NCI-H1694 treated with DMSO at 0.1 percent for 48 hours (cell line): ENCODE results near the gene TEAD4.
A peak's percentile ranks its signal among the peaks of the same experiment; 100 is the strongest.

Experiments
- DNase-seq: peaks from one replicate; lab custom pipeline; 2025; lab: John Stamatoyannopoulos, UW

TEAD4 gene

DNA sequence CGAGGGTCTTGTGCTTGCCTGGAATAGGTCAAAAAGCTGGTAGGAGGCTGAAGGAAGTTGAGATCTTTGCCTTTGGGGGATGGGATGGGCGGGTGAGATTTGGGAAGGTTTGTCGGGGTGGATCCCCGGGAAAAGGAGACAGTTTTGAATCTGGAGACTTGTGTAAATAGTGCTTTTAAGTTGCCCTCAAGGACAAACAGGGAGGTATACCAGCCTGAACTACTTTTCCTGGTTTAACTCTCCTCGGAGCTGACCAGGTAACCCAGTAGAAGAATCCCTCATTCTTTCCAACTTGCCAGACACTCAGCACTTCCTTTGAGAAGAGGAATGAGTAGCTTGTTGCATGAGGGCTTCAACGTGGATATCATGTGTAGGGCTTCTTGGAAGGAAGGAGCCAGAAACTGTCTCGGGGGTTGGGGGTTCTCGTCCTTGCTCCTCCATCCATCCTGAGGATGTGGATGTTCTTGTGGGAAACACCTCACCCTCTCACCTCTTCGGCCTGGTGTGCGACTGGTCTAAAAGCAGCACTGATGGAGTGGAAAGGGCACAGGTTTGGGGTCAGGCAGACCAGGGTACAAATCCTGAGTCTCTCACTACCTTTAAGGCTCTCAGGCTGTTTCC lies 1.9 kb downstream of the TEAD4 start:
- DNase-seq, result no peak

DNA sequence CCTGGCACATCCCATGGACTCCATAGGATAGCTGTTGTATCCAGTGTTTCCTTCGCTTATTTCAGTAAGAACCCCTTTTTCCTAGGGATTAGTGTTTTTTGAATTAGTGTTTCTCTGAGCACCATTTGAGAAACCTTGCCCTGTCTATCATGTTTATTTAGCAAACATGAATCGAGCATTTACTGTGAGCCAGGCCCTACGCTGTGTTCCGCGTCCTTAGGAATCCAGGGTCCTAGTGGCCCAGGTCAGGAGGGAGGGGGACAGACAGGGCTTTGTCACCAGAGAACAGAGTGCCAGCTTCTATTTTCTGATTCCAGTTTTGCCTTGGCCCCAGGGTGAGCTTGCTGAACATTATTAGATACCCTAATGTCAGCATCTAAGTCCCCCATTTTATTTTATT lies 2.5 kb downstream of the TEAD4 start:
- DNase-seq, result no peak

DNA sequence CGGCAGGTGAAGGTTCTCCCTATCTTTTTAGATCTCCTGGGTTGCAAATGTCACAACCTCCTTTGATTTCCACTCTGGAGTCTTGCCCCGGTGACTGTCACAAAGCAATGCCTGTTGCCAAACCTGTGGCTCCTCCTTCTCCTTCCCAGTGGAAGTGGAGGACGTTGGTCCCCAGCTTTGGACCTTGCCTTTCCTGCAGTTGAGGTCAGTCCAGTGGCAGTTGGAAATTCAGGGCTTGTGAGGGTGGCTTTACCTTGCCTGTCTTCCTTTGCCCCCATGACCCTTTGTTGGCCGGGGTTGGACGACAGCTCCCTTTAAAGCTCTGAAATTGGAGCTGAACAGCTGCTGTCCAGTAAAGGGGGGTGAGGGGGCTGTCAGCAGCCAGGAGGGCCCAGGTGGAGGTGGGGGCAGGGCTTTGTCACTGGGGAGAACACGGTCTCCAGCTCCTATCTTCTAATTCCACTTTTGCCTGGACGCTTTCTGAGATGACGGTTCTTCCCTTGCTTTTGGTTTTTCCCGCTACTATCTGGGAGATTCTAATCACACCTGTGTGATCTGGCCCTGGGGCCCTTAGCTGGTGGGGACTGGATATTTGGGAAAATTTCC lies 4.1 kb downstream of the TEAD4 start:
- no peak for DNase-seq

DNA sequence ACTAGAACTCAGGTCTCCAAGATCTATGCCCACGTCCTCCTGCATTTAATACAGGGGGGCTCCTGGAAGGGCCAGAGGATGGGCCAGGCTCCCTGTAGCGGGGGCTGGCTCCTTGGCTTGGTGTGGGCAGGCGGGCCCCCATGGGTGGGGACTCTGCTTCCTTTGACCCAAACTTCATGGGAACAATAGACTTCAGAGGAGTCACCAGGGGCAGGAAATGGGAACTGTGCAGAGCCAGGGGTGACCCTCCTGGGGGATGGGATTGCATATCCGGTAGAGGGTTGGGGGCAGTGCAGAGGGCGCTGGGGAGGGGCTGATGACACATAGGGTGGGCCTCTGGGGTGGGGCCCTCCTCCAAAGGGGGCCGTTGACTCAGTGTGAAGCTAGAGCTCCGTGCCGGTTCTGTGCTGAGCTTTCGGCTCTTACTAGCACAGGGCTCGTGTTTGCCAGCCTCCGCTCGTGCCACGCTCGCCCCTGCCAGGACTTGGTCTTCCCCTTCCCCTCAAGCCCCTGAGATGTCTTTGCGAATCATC lies 4.6 kb downstream of the TEAD4 start:
- DNase-seq, result no peak

DNA sequence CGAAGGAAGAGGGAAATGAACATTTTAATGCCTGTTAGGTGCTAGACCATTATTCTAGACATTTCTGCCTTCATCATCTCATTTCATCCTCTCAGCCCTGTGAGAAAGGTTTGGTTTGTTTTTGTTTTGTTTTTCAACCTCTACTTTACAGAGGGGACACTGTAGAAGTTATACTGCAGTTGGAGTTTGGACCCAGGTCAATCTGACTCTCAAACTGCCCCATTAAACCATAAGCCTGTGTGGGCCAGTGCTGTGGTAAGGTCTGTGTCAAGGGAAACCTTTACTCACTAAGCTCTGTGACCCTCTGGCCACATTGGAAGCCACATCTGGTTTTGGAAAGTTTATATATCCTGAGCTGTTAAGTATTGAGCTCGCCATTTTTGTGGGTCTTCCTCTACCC lies 8.5 kb downstream of the TEAD4 start:
- DNase-seq, result no peak

DNA sequence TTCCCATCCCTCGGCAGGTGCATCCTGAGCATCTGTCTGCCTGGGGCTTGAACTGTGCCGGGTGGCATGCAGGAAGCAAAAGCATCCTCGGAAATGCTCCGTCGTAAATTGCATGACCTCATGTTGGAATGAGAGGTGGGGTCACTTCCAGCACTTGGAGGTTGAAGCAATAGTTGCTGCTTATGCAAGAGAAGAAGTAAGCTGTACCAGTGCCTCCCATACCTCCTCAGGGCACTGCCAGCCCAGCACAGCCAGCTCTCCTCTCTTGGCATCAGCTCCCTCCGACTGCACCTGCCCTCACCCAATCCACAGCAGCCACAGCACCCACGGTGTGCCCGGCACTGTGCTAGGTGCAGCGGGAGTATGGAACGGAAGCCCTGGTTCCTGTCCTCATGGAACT lies 11.5 kb downstream of the TEAD4 start:
- no peak for DNase-seq

DNA sequence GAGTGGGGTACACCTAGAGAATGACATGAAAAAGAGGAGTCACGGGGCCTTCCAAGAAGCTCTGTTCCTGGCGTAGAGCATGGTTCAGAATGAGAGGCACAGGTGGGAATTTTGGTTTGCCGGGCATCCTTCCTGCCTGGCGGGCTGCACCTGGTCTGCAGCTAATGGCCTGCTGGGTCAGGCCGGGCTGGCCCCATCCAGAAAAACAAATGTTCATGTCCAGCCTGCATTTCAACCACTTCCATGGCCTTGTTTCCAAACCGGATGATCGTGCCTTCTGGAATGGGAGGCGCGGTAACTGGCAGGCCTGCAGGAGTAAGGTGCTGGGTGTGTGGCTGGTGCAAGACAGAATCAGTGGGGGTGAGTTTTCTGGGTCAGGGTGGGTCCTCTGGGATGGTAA lies 14.4 kb downstream of the TEAD4 start:
- DNase-seq, result no peak

DNA sequence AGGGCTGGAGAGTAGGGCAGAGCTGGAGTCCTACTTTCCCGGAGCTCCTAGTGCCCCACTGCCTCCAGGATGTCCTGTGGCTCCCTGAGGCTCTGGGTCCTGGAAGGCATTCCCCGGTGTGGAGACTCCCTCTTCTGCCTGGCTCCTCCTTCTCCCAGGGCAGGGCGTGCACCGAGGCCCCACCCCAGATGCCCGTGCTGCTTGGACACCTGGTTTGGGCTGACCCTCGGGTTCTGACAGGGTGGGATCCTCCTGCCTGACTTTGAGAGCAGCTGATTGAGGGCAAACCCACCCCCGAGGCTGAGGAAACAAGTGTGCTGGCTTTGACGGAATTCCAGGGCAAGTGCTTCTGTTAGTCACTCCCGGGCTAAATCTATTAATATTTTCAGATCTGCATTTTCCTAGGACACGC lies 15.4 kb downstream of the TEAD4 start:
- DNase-seq, result no peak

DNA sequence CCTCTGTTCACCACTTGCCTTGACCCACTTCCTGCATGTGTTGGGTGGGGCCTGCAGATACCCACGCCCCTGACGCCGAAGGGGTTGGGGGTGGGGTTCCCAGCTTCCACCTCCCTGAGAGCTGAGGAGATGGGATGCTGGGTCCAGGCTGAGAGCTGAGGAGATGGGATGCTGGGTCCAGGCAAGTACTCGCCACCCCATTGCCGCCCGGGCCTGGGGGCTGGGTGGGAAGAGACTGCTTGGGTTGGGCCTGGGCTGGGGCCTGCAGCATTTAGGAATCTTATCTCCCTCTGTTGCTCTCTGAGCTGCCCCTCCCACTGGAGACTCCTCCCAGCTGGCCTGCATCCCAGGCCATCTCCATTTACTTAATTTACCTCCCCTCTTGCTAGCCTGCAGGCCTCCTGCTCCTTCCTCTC lies 17.4 kb downstream of the TEAD4 start:
- no peak for DNase-seq

DNA sequence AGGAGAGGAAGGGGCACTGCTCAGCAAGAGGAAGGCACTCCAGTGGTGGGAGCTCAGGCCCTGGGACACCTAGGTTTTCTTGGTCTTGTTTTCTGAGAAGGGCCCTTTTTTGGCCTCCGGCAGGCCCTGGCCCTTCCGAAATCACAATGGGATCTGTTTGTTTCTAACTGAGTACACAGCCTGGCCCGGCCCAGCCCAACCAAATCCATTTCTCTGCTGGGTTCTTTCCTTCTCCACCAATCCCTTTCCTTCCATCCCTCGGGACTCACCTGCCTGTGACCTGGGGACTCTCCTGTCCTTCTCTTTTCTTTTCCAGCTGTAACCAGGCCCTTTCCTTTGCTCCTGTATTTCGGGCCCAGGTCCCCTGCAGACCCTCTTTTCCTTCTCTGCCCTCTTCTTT lies 18.6 kb downstream of the TEAD4 start:
- no peak for DNase-seq

DNA sequence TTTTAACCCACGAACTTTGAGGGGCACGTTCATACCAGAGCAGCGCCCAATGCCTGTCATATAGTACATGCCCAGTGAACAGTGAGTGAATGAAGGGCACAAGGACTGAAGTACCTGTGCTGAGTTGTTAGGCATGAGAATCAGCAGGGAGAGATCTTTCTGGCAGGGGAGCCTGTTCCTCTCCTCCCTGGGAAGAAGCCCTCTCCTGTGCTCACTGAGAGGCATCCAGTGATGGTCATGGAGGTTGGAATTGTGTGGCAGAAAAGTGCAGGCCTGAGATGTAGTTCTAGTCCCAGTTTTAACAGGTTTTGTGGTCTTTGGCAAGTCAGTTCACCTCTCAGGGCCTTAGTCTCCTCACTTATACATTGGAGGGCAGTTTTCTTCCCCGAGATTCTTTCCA lies 20.6 kb downstream of the TEAD4 start:
- no peak for DNase-seq

DNA sequence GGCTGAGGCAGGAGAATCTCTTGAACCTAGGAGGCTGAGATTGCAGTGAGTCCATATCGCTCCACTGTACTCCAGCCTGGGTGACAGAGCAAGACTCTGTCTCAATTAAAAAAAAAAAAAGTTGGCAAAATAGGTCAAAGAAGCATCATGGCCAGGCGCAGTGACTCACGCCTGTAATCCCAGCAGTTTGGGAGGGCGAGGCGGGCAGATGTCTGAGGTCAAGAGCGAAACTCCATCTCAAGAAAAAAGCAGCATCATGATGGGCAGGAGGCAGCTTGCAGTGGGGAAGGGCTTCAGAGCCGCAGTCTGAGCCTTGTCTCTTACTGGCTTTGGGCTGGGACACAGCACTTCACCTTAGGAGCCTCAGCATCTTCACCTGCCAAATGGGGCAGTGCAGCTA lies 21.4 kb downstream of the TEAD4 start:
- no peak for DNase-seq

DNA sequence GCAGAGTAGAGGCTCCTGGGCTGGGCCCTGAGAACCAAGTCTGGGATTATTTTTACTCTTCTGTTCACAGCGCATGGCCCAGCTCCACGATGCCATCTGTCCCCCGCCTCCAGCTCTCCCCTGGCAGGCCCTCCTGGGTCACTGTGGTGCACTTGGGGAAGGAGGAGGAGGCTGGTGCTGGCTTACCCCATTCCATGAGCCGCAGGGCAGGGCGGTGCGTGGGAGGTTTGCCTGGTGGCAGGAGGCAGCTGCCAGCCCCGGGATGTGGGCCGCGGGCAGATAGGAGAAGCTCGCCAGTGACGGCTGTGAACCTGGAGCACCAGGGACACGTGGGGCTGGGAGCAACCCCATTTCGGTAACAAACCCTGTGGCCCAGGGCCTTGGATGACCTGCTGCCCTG lies 23.2 kb downstream of the TEAD4 start:
- peak; percentile 64 for DNase-seq

DNA sequence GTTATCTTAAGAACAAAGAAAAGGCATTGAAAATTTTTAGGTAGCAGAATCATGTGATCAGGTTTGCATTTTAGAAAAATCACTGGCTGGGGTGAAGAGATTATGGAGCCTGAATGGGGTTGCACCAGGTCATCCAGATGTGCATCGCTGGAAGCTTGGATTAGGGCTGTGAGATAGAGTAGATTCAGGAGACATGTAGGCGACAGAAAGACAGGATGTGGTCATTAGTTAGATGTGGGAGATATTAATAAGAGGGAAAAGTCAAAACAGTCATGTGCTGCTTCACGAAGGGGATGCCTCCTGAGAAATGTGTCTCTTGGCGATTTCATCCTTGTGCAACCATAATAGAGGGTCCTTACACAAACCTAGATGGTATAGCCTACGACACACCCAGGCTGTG lies 25.1 kb downstream of the TEAD4 start:
- no peak for DNase-seq

DNA sequence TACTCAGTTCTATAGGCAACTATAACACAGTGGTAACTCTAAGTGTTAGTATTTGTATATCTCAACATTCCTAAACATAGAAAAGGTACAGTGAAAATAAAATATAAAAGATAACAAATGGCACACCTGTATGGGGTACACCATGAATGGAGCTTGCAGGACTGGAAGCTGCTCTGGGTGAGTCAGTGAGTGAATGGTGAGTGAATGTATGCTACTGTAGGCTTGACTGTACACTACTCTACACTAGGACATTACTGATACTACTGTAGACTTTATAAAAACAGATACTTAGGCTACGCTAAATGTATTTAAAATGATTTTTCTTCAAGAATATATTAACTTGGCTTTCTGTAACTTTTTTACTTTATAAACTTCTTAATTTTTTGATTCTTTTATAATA lies 25.5 kb downstream of the TEAD4 start:
- no peak for DNase-seq

DNA sequence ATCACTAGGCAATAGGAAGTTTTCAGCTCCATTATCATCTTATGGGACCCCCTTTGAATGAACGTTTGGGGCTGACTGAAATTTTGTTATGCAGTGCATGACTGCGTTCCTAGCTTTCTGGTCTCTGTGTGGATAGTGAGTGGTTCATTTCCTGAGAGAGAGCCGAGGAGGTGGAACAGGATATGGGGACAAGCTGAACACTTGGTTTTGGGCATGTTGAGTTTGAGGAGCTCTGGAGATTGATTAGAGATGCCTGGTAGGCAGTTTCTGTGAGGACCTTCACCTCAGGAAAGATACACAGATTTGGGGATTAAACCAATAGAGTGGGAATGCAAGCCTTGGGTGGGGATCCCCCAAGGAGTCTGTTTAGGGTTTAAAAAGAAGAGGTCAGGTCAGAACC lies 27.7 kb downstream of the TEAD4 start:
- no peak for DNase-seq

DNA sequence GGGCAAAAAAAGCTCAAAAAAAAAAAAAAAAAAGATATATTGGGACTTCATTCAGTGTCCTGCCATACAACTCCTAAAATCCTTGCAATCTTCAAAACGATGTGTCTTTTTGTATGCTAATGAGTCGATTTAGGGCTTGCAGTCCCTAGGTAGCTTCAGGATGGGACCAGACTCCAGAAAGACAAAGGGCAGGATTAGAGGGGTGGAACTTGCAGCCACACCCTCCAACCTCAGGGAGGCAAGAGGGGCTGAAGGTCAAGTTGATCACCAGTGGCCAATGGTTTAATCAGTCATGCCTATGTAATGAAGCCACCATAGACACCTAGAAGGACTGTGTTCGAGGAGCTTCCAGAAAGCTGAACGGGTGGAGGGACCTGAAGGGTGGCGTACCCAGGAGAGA lies 29.3 kb downstream of the TEAD4 start:
- no peak for DNase-seq

DNA sequence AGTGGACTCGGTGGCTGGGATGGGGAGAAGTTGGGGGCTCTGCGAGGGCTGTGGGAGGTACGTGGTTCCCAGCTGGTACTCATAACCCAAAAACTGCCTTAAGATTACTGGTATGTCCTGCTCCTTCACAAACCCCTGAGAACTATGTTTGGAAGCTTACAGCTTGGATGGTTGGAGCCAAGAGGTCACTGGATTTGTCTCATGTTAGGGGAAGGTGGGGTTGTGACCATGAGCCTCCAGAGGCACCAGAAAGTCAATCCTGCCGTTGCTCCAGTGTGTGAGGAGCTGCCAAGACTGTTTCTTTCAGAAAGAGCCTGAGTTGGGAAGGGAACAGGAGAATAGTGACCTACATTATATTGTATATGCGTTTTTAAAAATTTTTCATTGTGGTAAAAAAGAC lies 33.5 kb downstream of the TEAD4 start:
- DNase-seq, result no peak

DNA sequence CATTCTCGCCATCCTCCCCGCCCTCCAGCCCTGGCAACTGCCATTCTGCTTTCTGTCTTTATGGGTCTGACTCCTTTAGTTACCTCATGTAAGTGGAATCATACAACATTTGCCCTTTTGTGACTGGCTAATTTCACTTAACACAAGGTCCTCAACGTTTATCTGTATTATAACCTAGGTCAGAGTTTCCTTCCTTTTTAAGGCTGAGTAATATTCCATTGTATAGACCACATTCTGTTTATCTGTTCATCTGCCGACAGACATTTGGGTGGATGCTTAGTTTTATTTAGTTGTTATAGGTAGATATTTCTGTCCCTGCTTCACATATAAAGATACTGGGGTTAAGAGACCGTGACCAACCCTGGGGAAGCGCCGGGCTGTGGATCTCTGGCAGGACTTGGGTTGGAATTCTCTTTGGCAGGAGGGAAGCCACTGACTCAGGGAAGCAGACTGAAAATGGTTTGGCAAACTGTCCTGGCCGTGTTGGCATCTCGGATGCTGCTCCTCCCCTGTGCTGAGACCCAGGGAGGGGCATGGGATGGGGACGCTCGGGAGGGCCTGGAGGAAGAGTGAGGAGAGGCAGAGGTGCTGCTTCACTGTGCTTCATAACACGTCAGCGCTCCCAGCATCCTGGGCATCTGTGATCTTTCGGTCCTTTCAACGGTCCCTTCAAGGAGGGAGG lies 38.9 kb downstream of the TEAD4 start:
- no peak for DNase-seq

DNA sequence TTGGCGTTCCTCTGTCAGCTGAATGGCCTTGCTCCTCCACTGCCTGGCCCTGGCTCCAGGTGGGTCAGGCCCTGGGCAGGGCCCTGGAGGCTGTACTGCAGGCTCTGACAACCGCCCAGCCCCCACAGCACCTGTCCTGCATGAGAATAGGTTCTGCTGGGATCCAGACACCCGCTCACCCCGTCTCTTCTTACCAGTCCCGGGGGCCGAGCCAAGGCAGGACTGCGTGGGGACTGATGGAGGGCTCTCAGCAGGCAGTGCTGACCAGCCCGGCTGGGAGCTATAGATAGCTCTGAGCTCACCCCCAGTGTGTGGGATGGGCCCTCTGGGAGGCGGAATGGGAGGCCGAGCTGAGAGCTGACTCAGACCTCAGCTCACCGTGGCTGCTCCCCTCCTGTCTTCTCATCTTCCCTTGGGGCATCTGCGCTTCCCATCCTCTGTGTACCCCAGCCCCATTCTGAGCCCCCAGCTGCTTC lies 39.6 kb downstream of the TEAD4 start:
- no peak for DNase-seq

DNA sequence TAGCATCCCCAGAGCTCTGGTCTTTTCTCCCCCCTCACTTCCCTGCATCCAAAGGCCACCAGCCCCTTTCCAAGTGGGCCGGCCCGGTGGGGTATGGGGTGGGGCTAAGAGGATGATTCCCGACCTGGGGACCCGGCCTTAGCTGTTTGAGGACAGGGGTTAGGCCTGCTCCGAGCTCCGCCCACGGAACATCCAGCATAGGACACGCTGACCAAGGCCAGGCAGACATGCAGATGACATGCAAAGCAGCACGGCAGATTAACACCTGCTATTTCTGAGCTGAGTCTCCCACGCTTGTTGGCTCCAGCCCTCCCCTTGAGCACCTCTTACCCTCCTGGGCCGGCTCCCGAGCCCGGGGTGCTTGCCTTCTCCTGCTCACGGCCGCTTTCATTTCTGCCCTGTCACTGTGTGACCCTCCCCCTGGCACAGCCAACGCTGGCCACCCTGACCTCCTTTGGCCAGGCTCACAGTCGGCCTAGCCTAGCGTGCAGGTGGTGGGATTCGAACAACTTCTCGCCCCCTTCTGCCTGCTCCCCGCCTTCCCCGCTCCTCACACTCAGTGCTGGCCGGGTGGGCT lies 40.2 kb downstream of the TEAD4 start:
- DNase-seq, result no peak

DNA sequence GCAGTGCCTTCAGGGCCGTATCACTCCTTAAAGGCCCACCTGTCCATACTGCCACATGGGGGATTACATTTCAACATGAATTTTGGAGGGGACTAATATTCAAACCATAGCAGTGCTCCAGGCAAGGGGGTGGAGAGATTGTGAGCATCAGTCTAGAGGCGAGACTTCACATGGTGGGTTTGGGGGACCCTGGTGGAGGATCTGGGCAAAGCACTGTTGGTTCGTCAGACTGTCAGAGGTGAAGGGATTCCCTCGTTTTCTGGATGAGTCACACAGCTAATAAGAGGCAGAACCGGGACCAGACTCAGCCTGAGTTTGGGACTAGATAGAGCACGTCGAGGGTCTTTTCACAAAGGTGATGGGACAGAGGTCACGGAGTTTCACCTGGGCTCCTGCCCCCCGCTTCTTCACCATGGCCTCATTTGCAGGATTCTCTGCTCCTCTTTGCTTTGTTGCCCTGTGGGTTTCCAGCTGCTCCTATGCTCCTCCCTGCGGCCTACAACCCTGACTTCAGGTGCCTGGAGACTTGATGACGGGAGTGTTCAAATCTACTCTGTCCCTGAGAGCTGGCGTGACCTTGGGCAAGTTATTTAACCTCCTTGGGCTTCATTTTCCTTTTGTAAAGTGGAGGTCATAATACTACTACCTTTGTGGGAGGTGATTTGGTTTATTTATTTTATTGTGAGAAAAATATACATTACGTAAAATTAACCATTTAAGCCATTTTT lies 41.5 kb downstream of the TEAD4 start:
- DNase-seq, result no peak
